Cardiac muscle cell (in vitro differentiated cells and primary cell): ENCODE data around the gene ALS2. TPM values are rescaled to one million over a fixed set of nuclear protein-coding genes. Genes with fewer than 3 reads are reported as not detected.

Source experiments
- DNase-seq, 2 donors: peaks; one replicate each; pipeline versions ENCODE4 v3.0.0 to v3.0.0-alpha.2; 2010 to 2017; ENCODE audit warnings: low read depth in 1 of 2, low spot score in 1 of 2
- H3K27ac ChIP-seq: fragments of 200-600 bp; sonication (generic); 2 replicates; pipeline ENCODE4 v1.5.1; 2016
- H3K27me3 ChIP-seq: fragments of 200-600 bp; sonication (generic); 2 replicates; pipeline ENCODE4 v1.6.0; 2016; ENCODE audit warnings: control low read depth
- H3K36me3 ChIP-seq: fragments of 200-600 bp; sonication (generic); 2 replicates; pipeline ENCODE4 v1.5.1; 2016; ENCODE audit warnings: control low read depth
- H3K4me1 ChIP-seq: fragments of 200-600 bp; sonication (generic); 2 replicates; pipeline ENCODE4 v1.8.1; 2017; ENCODE audit warnings: low read depth, mild to moderate bottlenecking, mixed run types
- H3K4me3 ChIP-seq: fragments of 200-600 bp; sonication (generic); 2 replicates; pipeline ENCODE4 v1.5.1; 2016; ENCODE audit warnings: mild to moderate bottlenecking
- H3K9me3 ChIP-seq: fragments of 200-600 bp; sonication (generic); 2 replicates; pipeline ENCODE4 v1.5.1; 2017; ENCODE audit warnings: low read depth, mild to moderate bottlenecking, control low read depth
- polyA plus RNA-seq: library from polyadenylated mRNA; unstranded; fragments of >200 nt; fragmentation: Nextera tagmentation; extraction: Ambion mirVana; gene quantifications from 2 replicates; pipeline ENCODE4 v1.2.1, GENCODE V29; 2016
- total RNA-seq: library from RNA; depleted of rRNA; stranded (reverse); fragments of >200 nt; gene quantifications from 2 replicates; pipeline ENCODE4 v1.2.3, GENCODE V29; 2016
- TF ChIP-seq, protein P1 (sequence below): IDR thresholded peaks from 2 replicates; pipeline ENCODE4 v1.5.1; 2012; ENCODE audit warnings: low read depth, mild to moderate bottlenecking, low read length

Gene ALS2
- total and polyA plus RNA-seq, 2 experiments from 2014 or later, result 12.1 to 24.2 TPM

DNA sequence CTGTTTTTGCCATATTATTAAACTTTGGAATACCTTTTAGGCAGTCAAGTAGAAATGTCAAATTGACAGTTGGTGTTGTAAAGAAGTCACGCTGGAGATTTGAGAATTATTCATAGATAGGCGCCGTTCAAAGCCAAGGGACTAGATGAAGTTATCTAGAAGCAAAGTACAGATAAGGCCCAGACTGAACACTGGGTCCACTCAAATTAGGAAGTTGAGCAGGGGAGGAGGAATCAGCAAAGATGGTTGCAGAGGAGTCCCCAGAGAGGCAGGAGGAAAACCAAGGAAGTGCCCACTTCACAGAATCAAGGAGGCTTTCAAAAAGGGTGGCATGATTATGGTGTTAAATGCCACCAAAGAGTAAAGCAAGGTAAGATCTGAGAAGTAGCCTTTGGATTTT lies 9.6 kb upstream of the ALS2 start:
- no peaks in the 10 kb centered on the region for H3K36me3 ChIP-seq
- H3K4me3 ChIP-seq, result no peak overlapping the region
- no peaks in the 10 kb centered on the region for H3K9me3 ChIP-seq
- H3K27me3 ChIP-seq, result no peaks in the 10 kb centered on the region
- no peak for DNase-seq
- TF ChIP-seq, protein P1, sequence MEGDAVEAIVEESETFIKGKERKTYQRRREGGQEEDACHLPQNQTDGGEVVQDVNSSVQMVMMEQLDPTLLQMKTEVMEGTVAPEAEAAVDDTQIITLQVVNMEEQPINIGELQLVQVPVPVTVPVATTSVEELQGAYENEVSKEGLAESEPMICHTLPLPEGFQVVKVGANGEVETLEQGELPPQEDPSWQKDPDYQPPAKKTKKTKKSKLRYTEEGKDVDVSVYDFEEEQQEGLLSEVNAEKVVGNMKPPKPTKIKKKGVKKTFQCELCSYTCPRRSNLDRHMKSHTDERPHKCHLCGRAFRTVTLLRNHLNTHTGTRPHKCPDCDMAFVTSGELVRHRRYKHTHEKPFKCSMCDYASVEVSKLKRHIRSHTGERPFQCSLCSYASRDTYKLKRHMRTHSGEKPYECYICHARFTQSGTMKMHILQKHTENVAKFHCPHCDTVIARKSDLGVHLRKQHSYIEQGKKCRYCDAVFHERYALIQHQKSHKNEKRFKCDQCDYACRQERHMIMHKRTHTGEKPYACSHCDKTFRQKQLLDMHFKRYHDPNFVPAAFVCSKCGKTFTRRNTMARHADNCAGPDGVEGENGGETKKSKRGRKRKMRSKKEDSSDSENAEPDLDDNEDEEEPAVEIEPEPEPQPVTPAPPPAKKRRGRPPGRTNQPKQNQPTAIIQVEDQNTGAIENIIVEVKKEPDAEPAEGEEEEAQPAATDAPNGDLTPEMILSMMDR, result no peak
- no peaks in the 10 kb centered on the region for H3K4me1 ChIP-seq
- no peak overlapping the region for H3K27ac ChIP-seq

GRCh38 chr2:201789395-201789794 lies 8.7 kb upstream of the ALS2 start:
- no peaks in the 10 kb centered on the region for H3K36me3 ChIP-seq
- H3K27me3 ChIP-seq, result no peaks in the 10 kb centered on the region
- no peaks in the 10 kb centered on the region for H3K9me3 ChIP-seq
- H3K4me1 ChIP-seq, result no peaks in the 10 kb centered on the region
- DNase-seq, result no peak
- TF ChIP-seq, protein P1, result no peak
- H3K27ac ChIP-seq, result no peak overlapping the region
- H3K4me3 ChIP-seq, result no peak overlapping the region

DNA sequence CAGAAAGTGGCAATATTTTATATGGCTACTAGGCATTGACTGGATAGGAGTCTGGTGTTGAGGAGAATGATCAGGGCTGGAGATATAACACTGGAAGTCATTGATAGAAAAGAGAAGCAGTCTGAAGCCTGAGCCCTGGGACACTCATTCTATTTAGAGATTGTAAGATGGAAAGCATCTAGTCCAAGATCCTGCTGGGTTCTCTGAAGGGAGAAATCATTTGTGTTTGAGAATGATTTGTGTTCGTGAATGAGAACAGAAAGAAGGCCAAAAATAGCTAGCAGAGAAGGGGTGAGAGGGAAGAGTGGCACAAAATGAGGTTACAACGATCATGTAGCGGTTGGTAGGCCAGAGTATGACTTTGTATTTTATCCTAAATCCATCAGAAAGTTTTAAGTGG lies 7.6 kb upstream of the ALS2 start:
- no peaks in the 10 kb centered on the region for H3K36me3 ChIP-seq
- DNase-seq, result no peak
- no peak overlapping the region for H3K4me3 ChIP-seq
- no peaks in the 10 kb centered on the region for H3K4me1 ChIP-seq
- no peaks in the 10 kb centered on the region for H3K9me3 ChIP-seq
- H3K27ac ChIP-seq, result no peak overlapping the region
- TF ChIP-seq, protein P1, result no peak
- H3K27me3 ChIP-seq, result no peaks in the 10 kb centered on the region

GRCh38 chr2:201786471-201786870 lies 5.7 kb upstream of the ALS2 start:
- Histone ChIP-seq H3K36me3 (no peaks in the 10 kb centered on the region), H3K27me3 (no peaks in the 10 kb centered on the region), H3K4me1 (no peaks in the 10 kb centered on the region), H3K27ac (no peak overlapping the region), H3K4me3 (no peak overlapping the region), H3K9me3 (no peaks in the 10 kb centered on the region)
- no peak for DNase-seq
- TF ChIP-seq, protein P1, result no peak

GRCh38 chr2:201785135-201785534 lies 4.4 kb upstream of the ALS2 start:
- no peak for DNase-seq
- no peak overlapping the region for H3K4me3 ChIP-seq
- TF ChIP-seq, protein P1, result no peak
- no peaks in the 10 kb centered on the region for H3K36me3 ChIP-seq
- no peaks in the 10 kb centered on the region for H3K27me3 ChIP-seq
- no peak overlapping the region for H3K27ac ChIP-seq
- no peaks in the 10 kb centered on the region for H3K4me1 ChIP-seq
- no peaks in the 10 kb centered on the region for H3K9me3 ChIP-seq

- Histone ChIP-seq H3K4me1 (peaks cover 4% of the 10 kb centered on the region), H3K9me3 (no peaks in the 10 kb centered on the region), H3K27me3 (no peaks in the 10 kb centered on the region), H3K36me3 (no peaks in the 10 kb centered on the region), H3K4me3 (no peak overlapping the region), H3K27ac (no peak overlapping the region)
- DNase-seq, result no peak
- TF ChIP-seq, protein P1, result no peak
These were observed 3.8 kb upstream of the ALS2 start for GRCh38 chr2:201784563-201784962.
